Fibroblast of skin of right quadriceps (primary cell): ENCODE data around the gene FBXL2.

Experiments used
- DNase-seq: peaks from one replicate; pipeline ENCODE4 v3.0.0-alpha.2; 2013

Gene FBXL2

DNA sequence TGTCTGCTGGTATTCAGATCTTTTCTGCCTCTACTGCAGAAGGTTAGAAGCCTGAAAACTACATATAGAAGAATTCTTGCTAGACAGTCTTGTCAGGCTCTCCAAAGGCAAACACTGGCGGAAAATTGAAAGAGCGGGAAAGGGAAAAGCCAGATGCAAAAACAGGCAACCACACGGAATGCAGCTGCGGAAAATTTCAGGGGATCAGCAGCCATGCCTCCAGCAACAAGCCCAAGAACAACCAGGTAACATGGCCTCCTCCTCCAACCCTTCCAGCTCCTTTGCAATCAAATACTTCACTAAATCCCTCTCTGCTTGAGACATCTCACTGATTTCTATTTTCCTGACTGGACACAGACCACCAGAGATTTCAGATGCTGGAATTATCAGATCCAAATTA lies 153.3 kb downstream of the FBXL2 start:
- DNase-seq: no peak

DNA sequence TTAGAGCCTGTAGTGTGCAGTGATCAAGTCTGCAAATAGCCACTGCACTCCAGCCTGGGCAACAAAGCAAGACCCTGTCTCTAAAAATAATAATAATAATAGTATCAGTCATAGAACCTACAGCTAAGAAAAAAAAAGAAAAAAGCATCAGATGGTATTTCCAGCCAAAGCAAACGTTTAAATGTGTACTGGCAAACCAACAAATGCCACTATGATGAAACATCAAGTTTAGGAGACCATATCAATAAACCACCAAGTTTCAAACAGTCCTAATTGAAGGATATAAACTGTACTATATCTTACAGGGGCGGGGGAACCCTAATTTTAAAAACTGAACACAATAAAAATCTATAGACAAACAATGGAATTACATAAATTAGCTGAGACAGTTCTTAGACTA lies 156.6 kb downstream of the FBXL2 start:
- DNase-seq: peak; percentile 10
